PFSK-1 (cell line): ENCODE results near the gene ZC3H18.

Experiments used
- FOXP2 ChIP-seq: optimal IDR thresholded peaks from 2 replicates; pipeline ENCODE3; 2011; ENCODE audit warnings: borderline replicate concordance, control low read depth, inconsistent platforms; ENCODE audit not compliant: insufficient read depth; ENCODE audit errors: extremely low read length, extremely low read depth
- POLR2AphosphoS5 ChIP-seq: IDR thresholded peaks from 2 replicates; pipeline ENCODE4 v1.6.1; 2012; ENCODE audit warnings: low read depth, mild to moderate bottlenecking, control low read depth, low read length, moderate library complexity
- REST ChIP-seq, 2 experiments: IDR thresholded peaks; 2 replicates each; pipeline versions ENCODE4 v1.6.1 to v1.8.0; 2011 to 2012; ENCODE audit warnings: low read depth in 2 of 2, low read length in 2 of 2, control low read depth in 1 of 2, inconsistent platforms in 1 of 2, mild to moderate bottlenecking in 1 of 2, moderate library complexity in 1 of 2; ENCODE audit not compliant: insufficient read depth in 1 of 2
- SIN3A ChIP-seq: IDR thresholded peaks from 2 replicates; pipeline ENCODE4 v1.6.1; 2012; ENCODE audit warnings: mild to moderate bottlenecking, low read length, moderate library complexity, borderline replicate concordance; ENCODE audit not compliant: insufficient read depth
- TAF1 ChIP-seq: IDR thresholded peaks from 2 replicates; pipeline ENCODE4 v1.6.1; 2012; ENCODE audit warnings: low read length, control low read depth, borderline replicate concordance; ENCODE audit not compliant: insufficient read depth

The ZC3H18 gene

DNA sequence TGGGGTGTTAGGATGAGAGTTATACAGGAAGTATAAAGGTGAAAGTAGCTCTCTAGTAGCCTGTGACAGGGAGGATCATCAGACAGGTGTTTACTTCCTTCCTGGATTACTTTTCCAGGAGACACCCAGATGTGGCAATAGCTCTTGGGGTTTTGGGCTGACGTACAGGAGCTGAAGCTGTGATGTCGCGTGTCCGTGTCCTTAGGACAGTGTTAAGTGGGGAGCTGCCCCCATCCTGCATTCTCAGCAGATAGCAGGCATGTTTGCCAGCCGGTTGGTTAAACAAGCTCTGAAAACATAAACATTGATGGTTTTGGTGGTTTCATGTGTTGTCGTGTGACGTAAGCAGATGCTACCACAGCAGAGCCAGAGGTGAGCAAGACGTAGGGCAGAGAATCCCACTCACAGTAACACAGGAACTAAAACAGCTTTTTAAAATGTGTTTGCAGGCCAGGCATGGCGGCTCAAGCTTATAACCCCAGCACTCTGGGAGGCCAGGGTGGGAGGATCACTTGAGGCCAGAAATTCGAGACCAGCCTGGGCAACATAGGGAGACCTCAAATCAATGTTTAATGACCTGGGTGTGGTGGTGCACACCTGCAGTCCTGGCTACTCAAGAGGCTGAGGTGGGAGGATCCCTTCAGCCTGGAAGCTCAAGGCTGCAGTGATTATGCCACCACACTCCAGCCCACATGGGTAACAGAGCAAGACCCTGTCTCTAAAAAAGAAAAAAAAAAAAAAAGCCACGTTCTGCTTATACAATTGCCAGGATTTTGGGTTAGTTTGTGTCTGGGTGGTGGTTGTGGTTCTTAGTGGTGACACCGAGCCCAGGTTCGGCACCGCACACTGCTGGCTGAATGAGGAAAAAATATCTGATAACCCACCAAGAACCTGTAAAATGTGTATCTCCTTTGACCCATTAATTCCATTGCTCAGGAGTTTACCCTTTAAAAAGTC, 49.9 kb downstream of the ZC3H18 start:
- no peak for TF ChIP-seq REST (IDR thresholded peaks at IDR 0.05; ENCODE audit: insufficient read depth in 1 of 2, low read depth in 2 of 2, low read length in 2 of 2)
- TF ChIP-seq SIN3A: no peak
- no peak for TF ChIP-seq POLR2AphosphoS5
- no peak for TF ChIP-seq TAF1
- no peak for TF ChIP-seq FOXP2

- no peak for TF ChIP-seq POLR2AphosphoS5
- TF ChIP-seq FOXP2: no peak
- TF ChIP-seq TAF1: no peak
- TF ChIP-seq REST (IDR thresholded peaks at IDR 0.05; ENCODE audit: insufficient read depth in 1 of 2, low read depth in 2 of 2, low read length in 2 of 2): no peak
- no peak for TF ChIP-seq SIN3A
Observed at GRCh38 chr16:88622125-88622524, 51.9 kb downstream of the ZC3H18 start.

DNA sequence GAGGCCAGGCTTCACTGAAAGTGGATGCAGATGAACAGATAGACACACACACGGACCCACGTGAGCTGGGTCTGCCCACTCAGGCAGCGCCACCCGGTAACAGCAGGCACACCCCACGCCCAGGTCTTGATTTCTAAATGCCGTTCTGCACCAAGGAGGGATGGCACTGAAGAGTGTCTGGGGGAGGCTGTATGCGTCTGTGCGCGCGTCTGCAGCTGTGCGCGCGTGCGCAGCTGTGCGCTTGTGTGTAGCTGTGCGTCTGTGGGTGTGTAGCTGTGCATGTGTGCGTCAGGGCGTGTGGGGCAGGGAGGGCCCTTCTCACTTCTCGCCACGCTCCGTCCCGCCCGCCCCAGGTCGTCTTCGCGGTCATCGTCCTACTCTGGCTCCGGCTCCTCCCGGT, 52.7 kb downstream of the ZC3H18 start:
- TF ChIP-seq FOXP2 (no peak), REST (IDR thresholded peaks at IDR 0.05; ENCODE audit: insufficient read depth in 1 of 2, low read depth in 2 of 2, low read length in 2 of 2) (no peak), TAF1 (no peak), SIN3A (no peak), POLR2AphosphoS5 (no peak)

GRCh38 chr16:88623858-88624257, 53.7 kb downstream of the ZC3H18 start:
- no peak for TF ChIP-seq FOXP2
- TF ChIP-seq SIN3A: no peak
- no peak for TF ChIP-seq POLR2AphosphoS5
- no peak for TF ChIP-seq REST (IDR thresholded peaks at IDR 0.05; ENCODE audit: insufficient read depth in 1 of 2, low read depth in 2 of 2, low read length in 2 of 2)
- no peak for TF ChIP-seq TAF1
